Peyer's patch (tissue), 4 donors: Measurements from ENCODE around the gene KIF26B.

Experiments
- CTCF ChIP-seq, 6 experiments: fragments of 450-650 bp in 4 of 6; fragments of 200-600 bp in 2 of 6; sonication (generic) in 1 of 6; IDR thresholded peaks; one replicate each; pipeline ENCODE4 v1.5.1; 2017 to 2019; ENCODE audit warnings: antibody characterized with exemption in 6 of 6, mild to moderate bottlenecking in 3 of 6, moderate library complexity in 1 of 6
- POLR2A ChIP-seq, 2 donors: fragments of 450-650 bp; IDR thresholded peaks; one replicate each; pipeline ENCODE4 v1.5.1; 2017; ENCODE audit warnings: antibody characterized with exemption in 2 of 2, mild to moderate bottlenecking in 2 of 2, moderate library complexity in 2 of 2

- TF ChIP-seq POLR2A (IDR thresholded peaks at IDR 0.05) (no peak), CTCF (IDR thresholded peaks at IDR 0.05) (no peak)
Observed at GRCh38 chr1:245589906-245590305, 435.1 kb downstream of the KIF26B start.
